Skeletal muscle cell (primary cell): Measurements from ENCODE around the gene TRIM16.
A peak's percentile ranks its signal among the peaks of the same experiment; 100 is the strongest.
"Not testable (repeated sequence)": the region's sequence is repeated elsewhere in the genome, so short reads cannot be mapped to it uniquely, and the experiment has no call there.

Source experiments
- DNase-seq: peaks from one replicate; pipeline ENCODE4 v3.0.0-alpha.2; 2010; ENCODE audit warnings: low read depth
- H3K4me3 ChIP-seq: 2 replicates; pipeline ENCODE4 v1.5.1; 2011; ENCODE audit warnings: low read depth, mild to moderate bottlenecking, control low read depth, low read length, moderate library complexity

The TRIM16 gene

DNA sequence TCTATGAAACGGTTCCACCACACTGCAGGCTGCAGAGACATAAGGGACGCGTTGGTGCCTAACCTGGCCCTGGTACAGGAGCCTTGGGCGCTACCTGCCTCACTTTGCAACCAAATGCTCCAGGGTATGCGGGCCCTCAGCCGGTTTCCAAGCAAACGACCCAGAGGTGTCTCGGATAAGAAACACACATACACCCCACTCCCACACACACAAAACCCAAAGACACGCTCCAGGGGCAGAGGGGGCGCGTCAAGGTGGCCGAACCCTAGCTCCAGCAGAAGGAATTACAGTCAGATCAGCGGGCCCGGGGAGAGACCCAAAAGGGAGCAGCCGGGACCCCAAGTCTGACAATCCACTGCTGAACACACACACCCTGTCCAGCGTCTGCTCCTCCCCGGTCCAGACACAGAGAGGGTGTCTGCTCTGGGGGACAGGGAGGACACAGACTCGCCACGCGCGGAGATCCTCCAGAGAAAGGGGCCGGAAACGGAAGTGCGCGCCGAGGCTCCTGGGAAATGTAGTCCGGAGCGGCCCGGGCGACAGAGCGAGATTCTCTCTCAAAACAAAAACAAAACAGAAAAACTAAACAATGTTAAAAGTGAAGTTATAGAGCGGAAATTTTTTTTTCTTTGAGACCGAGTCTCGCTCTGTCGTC, at the start of gene TRIM16:
Gene TRIM16, minus strand, starts transcription at position 488 of the 655 bp plus-strand sequence. CDS start 32,702 bp downstream, outside the sequence.
- H3K4me3 ChIP-seq: peak within 1 kb of the TSS; percentile 62
- DNase-seq: not testable (repeated sequence)

DNA sequence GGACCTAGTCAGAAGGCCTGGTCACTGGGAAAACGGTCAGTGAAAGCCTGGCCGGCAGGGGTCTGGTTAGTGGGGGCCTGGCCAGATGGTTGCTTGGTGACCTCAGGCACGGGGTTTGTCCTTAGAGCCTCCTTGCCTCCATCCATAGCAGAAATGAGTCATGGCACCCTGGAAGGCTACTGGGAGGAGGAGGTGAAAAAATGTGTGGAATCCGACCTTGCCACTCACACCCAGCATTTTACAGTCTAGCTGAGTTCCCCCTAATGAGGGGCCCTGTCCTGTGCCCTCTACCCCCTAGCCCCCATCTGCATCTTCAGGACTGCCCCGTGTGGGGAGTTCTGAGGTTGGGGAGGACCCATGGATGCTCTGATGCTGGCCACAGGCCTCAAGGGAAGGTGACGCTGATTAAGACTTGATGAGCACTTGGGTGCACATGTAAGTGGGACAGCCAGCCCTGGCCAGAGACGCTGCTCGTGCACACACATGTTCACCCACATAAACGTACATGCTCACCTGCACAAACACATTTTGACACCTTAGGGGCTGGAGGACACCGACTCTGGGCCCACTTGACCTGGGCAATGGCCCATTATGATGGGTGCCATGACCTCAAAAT, 49.2 kb upstream of the TRIM16 start:
- H3K4me3 ChIP-seq, DNase-seq: not testable (repeated sequence)

DNA sequence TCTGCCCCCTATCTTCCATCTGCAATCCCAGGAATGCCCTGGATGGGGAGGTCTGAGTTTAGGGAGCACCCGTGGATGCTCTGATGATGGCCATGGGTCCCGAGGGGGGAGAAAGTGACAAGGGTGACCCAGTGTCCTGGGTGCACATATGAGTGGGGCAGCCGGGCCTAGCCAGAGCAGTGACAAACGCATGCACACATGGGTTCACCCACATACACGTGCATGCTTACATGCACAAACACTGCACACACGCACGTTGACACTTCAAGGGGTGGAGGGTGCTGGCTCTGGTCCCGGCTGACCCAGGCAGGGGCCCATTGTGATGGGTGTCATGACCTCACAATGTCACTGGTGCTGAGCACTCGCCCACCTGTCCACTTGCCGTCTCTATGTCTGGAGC, 47.8 kb upstream of the TRIM16 start, which contains the start of gene TBC1D26:
Gene TBC1D26, plus strand, starts transcription at position 384 of the 400 bp plus-strand sequence. CDS start 3,066 bp downstream, outside the sequence.
- not testable (repeated sequence) for DNase-seq, H3K4me3 ChIP-seq

DNA sequence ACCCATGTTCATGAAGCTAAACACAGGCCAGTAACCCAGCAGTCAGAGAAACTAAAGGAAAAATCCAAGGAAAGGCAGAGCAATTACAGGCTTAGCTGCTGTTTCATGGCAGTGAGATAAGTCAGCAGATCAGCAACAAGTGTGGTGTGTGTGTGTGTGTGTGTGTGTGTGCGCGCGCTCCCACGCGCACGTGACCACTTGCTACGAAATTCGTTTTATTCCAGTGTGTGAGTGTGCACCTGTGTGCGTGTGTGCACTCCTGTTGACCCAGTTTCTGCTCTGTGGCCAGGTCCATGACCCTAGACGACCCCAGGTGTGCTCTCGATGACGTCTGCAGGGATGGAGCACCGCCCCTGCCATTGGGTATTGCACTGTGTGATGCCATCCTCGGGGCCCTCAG, 46.4 kb upstream of the TRIM16 start:
- H3K4me3 ChIP-seq, DNase-seq: not testable (repeated sequence)

DNA sequence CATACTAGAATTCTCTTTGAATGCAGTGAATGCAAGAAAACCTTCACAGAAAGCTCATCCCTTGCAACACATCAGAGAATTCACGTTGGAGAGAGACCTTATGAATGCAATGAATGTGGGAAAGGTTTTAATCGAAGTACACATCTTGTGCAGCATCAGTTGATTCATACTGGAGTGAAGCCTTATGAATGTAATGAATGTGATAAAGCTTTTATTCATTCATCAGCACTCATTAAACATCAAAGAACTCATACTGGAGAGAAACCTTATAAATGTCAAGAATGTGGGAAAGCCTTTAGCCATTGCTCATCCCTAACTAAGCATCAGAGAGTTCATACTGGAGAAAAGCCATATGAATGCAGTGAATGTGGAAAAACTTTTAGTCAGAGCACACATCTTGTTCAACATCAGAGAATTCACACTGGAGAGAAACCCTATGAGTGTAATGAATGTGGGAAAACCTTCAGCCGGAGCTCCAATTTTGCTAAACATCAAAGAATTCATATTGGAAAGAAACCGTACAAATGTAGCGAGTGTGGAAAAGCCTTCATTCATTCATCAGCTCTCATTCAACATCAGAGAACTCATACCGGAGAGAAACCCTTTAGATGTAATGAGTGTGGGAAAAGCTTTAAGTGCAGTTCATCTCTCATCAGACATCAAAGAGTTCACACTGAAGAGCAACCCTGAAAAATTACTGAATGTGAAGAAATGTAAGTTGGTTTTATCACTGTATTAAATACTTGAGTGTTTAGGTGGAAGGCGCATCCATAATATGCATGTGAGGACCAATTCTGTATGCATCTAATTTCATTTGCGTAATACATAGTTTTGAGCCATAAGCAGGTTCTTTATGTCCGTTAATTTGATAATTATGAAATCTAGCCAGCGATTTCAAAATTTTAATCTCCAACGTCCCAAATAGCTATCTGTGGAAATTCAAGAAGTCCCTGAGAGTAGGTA, 32.8 kb upstream of the TRIM16 start:
- not testable (repeated sequence) for H3K4me3 ChIP-seq

DNA sequence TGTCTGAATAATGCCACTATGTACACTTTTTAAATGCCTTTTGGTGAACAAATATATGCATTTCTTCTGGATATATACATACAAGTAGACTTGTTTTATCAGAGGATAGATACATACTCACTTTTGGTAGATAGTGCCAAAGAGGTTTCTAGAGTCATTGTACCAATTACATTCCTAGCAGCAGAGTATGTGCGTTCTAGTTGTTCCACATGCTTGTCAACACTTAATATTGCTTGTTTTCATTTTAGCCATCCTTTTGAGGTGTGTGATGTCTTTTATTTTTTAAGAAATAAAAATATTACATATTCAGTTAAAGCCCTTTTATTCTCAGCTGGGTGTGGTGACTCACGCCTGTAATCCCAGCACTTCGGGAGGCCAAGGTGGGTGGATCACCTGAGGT, 24.8 kb upstream of the TRIM16 start:
- not testable (repeated sequence) for H3K4me3 ChIP-seq, DNase-seq

More for the DNA sequence above, 32.8 kb upstream of the TRIM16 start:
- DNase-seq: not testable (repeated sequence)

DNA sequence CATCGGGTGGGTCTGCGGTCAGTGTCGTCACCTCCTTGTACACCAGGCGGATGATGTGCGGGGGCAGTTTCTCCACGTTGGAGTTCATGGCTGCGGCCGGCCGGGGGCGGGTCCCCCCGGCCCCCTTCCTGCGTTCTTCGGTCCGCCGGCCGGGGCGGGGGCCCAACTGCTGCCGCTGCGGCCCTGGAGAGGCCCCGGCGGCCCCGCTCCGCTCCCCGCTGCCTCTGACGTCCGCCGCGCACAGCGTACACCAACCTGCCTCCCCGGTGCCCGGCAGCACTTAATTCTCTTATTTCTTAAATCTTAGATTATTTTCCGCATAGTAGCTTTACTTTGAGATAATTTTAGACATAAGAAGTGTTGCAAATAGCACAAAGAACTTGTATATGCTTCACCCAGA, 20.7 kb upstream of the TRIM16 start:
- not testable (repeated sequence) for DNase-seq

DNA sequence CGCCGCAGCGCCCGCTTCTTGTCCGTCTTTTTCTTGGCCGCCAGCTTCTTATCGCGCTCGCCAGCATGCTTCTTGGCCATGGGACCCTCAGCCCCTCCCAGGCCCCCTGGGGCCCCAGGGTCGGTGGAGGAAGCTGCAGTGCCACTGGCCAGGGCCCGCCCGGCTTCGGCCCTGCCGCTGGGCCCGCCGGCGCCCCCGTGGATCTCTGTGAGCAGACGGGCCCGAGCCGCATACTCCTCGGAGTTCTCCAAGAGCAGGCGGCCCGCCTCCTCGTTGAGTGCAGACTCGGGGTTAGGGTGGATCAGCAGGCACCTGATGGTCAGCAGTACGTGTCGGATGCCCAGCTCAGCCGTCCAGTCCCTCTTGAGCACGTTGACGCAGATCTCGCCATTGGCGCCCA, 20.1 kb upstream of the TRIM16 start:
- not testable (repeated sequence) for DNase-seq, H3K4me3 ChIP-seq

More for the DNA sequence above, 20.7 kb upstream of the TRIM16 start:
- not testable (repeated sequence) for H3K4me3 ChIP-seq

DNA sequence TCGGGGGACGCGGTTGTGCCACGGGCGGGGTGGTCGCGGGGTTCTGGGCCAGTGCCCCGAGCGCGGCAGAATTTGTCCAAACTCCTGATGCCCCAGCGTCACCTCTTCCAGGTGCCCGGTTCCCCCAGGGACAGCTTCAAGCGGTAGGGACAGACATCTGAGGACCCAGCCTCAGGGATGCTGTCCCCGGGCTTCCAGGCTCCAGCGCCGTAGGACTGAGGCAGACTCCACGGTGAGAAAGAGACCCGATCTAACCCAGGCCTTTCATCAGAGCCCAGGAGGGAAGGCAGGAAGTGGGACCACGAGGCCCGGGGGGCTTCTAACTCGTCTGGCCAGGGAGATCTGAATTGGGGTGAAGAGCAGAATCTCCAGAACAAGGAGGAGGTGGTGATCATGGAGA, 15.8 kb upstream of the TRIM16 start:
- peak overlapping the region; percentile 50 for H3K4me3 ChIP-seq
- not testable (repeated sequence) for DNase-seq

DNA sequence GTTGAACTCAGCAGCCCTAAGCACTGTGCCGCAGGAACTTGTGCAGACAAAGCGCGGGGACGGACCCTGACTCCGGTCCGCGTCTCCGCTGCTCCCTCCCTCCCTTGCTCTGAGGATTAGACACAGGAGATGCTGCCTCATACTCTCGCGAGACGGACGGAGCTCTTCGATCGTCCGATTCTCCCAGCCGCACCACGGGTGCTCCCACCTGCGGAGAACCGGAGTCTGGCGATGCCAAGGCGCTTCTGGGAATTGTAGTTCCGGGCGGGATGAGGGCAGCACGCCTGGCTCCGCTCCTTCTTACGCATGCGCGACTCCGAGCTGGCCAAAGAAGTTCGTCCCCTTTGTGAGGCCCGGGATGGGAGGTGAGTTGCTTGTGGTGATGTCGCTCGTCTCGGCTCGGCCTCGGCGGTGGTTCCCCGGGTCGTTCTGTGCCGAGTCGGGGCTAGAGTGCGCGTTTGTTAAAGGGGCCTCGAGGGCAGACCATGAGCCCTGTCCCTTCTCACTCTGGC, 15.4 kb upstream of the TRIM16 start, which contains the start of gene ZNF286A:
Gene ZNF286A, plus strand, starts transcription at position 340 of the 512 bp plus-strand sequence. CDS start 578 bp downstream, outside the sequence.
- peak within 1 kb of the TSS; percentile 50 for H3K4me3 ChIP-seq
- peak; percentile 98 for DNase-seq

DNA sequence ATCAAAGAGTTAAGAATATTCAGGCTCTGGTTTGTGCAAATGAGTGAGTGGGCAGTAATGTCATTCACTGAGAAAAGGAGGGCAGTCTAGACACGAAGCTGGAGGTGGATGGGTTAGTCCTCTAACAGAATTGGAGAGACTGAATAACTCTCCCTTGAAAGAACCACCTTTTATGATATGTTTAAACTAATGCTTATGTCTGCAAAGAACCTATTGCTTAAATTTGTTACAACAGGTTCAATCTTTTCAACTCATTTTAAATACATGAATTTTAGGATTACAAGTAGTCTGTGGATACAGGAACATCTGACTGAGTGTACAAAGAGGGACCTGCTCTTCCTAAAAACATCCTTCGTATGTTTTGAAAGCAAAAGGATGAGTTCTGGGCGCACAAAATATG, 14.9 kb upstream of the TRIM16 start:
- H3K4me3 ChIP-seq: peak overlapping the region; percentile 50
- not testable (repeated sequence) for DNase-seq

DNA sequence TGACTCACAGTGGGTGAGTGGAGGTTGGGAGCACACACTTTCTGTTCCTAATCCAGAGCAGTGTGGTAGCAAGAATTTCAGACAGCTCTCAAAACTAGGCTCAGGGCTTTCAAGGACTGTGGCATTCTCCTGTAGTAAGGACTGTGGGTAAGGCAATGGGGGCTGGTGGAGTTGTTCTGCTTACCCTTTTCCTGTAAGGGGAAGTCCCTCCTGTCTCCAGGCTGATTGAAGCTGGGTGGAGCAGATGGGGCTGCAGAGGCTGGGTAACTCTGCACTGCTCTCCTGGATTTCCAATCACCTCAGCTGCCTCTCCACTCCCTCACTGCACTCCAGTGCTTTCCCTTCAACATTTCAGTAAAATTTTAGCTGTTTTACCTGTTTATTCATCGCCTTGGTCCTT, 3.4 kb upstream of the TRIM16 start:
- H3K4me3 ChIP-seq, DNase-seq: not testable (repeated sequence)

DNA sequence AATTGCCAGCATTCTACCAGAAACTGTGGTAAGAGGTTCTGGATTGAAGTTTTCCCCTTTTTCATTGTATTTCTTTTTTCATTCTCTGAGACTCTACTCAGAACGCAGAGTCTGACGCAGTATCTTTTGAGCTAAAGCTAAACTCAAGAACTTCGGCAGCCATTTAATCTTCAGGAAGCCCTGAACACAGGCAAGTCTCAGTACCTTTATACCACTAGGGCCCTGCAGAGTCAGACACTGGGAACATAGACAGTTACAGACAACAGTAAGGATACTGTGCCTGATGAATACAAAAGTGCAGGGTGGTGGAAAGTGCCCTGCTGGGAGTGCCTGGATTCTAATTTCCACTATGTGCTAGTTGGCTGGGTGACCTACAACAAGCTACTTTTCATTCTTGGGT, 976 bp downstream of the TRIM16 start:
- not testable (repeated sequence) for H3K4me3 ChIP-seq, DNase-seq

DNA sequence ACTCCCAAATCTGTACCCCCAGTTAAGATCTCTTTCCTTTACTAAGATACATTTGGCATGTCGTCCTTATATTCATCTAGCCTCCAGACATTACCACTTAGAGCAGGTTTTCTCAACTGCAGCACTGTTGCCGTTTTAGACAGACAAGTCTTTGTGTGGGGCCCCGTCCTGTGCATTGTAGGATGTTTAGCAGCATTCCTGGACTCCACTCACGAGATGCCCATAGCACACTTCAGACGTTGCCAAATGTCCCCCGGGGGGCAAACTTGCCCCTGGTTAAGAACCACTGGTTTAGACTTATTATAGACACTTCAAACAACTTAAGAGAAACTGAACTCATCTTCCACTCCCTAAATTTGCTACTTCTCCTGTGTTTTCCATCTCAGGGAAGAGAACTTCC, 8.1 kb downstream of the TRIM16 start:
- DNase-seq, H3K4me3 ChIP-seq: not testable (repeated sequence)

DNA sequence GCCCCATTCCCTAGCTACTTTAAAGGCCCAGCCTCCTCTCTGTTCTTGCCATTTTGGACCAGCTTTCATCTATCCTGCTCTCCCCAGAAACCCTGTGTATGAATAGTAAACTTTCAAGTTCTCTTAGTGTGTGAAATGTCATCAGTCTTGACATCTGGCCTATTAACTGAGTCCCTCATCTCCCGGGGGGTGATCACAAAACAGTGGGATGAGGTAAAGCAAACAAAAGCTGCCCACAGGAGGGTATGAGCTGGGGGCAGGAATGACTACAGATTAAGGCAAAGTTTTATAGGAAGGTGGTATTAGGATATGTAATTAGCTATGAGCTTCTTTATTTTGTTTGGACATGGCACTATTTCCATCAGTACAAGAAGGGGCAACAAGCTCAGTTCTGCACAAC, 9.5 kb downstream of the TRIM16 start:
- H3K4me3 ChIP-seq, DNase-seq: not testable (repeated sequence)

DNA sequence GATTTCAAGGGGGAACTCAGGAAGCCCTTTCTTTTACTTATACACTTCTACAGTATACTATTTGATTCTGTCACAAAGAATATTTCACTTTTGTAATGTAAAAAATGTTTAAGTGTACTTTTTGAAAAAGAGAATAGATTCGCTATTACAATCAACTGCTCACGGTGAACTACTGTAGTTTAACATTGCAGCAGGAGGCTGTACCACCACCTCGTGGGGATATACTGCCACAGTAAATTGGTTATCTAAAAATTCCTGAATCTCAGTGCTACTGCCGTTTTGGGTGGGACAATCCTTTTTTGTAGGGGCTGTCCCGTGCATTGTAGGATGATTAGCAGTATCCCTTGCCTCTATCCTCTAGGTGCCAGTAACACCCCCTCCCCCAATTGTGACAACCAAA, 14.6 kb downstream of the TRIM16 start:
- not testable (repeated sequence) for DNase-seq, H3K4me3 ChIP-seq

DNA sequence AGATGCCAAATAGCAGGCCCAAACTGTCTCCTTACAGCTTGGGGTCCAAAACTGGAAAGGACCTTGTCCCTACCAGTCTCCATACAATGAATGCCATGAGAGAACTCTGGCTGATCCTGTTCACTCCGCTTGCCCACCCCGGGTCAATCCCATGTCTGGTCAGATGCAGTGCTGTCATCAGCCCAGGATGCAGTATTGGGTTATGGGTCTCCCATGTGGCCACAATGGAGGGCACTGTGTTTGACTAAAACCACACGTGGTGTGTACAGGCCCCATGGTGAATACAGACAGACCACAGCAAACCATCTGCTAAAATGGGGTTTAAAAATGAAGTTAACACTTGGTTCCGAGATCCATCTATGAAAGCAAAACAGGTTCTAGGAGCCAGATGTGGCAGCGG, 20.4 kb downstream of the TRIM16 start:
- H3K4me3 ChIP-seq: no peak overlapping the region
- DNase-seq: no peak

DNA sequence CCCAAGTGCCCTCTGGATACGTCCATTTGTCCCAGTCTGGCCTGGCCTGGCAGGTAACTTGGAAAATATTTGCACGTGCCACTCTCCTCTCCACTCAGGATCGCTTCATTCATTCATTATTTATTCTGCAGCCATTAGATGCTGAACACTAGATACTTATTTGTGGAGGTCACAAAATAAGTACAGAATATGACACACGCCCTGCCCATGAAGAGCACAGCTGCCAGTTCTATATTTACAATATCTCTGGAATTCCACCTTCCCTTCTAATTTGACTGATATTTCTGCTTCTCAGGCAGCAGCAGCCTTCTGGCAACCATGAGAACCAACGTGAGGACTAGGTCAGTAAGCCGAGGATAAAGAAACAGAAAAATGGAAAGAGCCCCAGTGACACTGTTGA, 20.9 kb downstream of the TRIM16 start:
- no peak for DNase-seq
- H3K4me3 ChIP-seq: no peak overlapping the region

DNA sequence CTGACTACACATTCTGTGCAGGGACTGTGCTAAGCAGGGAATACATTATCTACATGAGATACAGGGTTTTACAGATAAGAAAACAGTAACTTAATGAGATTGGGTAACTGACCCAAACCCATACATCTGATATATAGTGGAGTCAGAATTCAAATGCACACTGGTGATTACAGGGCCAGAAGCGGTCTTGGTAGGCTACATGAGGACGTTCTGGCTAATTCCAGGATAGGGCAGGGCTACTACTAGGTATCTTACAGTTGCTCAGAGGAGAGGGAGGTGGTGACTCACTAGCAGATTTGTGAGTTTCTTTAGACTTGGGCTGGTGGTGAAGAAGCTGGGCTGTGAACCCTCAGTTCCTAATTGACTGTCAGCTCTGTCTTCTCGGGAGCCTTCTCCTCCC, 21.4 kb downstream of the TRIM16 start:
- DNase-seq: no peak
- no peak overlapping the region for H3K4me3 ChIP-seq
